ENCODE measurements around the gene VSIG8.
"Not testable (repeated sequence)": the region's sequence is repeated elsewhere in the genome, so short reads cannot be mapped to it uniquely, and the experiment has no call there.

Gene VSIG8

GRCh38 chr1:159862557-159862956 lies at the start of gene VSIG8:
TSS of gene VSIG8 (minus strand) at chr1:159862657. CDS start at chr1:159862521, 136 bp downstream.
- no peak for DNase-seq

GRCh38 chr1:159911326-159912070 lies 49.0 kb upstream of the VSIG8 start:
- peak; percentile 55 for DNase-seq

- peak; percentile 54 for DNase-seq
Measured at GRCh38 chr1:159908031-159908940, 45.8 kb upstream of the VSIG8 start.

GRCh38 chr1:159906960-159907359 lies 44.5 kb upstream of the VSIG8 start:
- DNase-seq: no peak

GRCh38 chr1:159904036-159904435 lies 41.6 kb upstream of the VSIG8 start:
- DNase-seq: not testable (repeated sequence)

GRCh38 chr1:159902541-159902940 lies 40.1 kb upstream of the VSIG8 start:
- no peak for DNase-seq

- peak; percentile 45 for DNase-seq
Measured at GRCh38 chr1:159900755-159901360, 38.4 kb upstream of the VSIG8 start.

GRCh38 chr1:159900086-159900680 lies 37.7 kb upstream of the VSIG8 start, which contains the start of gene CFAP45:
TSS of gene CFAP45 (minus strand) at chr1:159900165. CDS start at chr1:159900098, 67 bp downstream.
- DNase-seq: peak; percentile 93

- DNase-seq: not testable (repeated sequence)
Measured at GRCh38 chr1:159899634-159900033, 37.2 kb upstream of the VSIG8 start.

- peak; percentile 45 for DNase-seq
Measured at GRCh38 chr1:159898527-159898926, 36.1 kb upstream of the VSIG8 start.

GRCh38 chr1:159897962-159898361 lies 35.5 kb upstream of the VSIG8 start:
- peak; percentile 51 for DNase-seq

GRCh38 chr1:159896546-159896930 lies 34.1 kb upstream of the VSIG8 start:
- DNase-seq: peak; percentile 45

GRCh38 chr1:159895836-159896545 lies 33.5 kb upstream of the VSIG8 start:
- DNase-seq: no peak

- no peak for DNase-seq
Measured at GRCh38 chr1:159895286-159895685, 32.8 kb upstream of the VSIG8 start.

- peak; percentile 50 for DNase-seq
Measured at GRCh38 chr1:159892944-159893343, 30.5 kb upstream of the VSIG8 start.

GRCh38 chr1:159891275-159892157 lies 29.1 kb upstream of the VSIG8 start:
- DNase-seq: peak; percentile 94

- peak; percentile 47 for DNase-seq
Measured at GRCh38 chr1:159890390-159890789, 27.9 kb upstream of the VSIG8 start.

GRCh38 chr1:159889821-159890252 lies 27.4 kb upstream of the VSIG8 start:
- peak; percentile 81 for DNase-seq

- DNase-seq: no peak
Measured at GRCh38 chr1:159889202-159889601, 26.7 kb upstream of the VSIG8 start.

- DNase-seq: no peak
Measured at GRCh38 chr1:159884296-159884695, 21.8 kb upstream of the VSIG8 start.

GRCh38 chr1:159883134-159883533 lies 20.7 kb upstream of the VSIG8 start:
- no peak for DNase-seq

Measured in hematopoietic multipotent progenitor cell treated with erythropoietin and hydrocortisone succinate and interleukin-3 and kit ligand, for 4 days (in vitro differentiated cells).